ENCODE data around the gene PANK4. TPM values are rescaled to one million over a fixed set of nuclear protein-coding genes. Genes with fewer than 3 reads are reported as not detected.

PANK4 gene
- total and polyA plus RNA-seq, 9 of the 15 experiments (the other 6 are each of a cell fraction or from before 2014, with no cell fraction given) = 0.93 to 55.6 (median 31.5) TPM

DNA sequence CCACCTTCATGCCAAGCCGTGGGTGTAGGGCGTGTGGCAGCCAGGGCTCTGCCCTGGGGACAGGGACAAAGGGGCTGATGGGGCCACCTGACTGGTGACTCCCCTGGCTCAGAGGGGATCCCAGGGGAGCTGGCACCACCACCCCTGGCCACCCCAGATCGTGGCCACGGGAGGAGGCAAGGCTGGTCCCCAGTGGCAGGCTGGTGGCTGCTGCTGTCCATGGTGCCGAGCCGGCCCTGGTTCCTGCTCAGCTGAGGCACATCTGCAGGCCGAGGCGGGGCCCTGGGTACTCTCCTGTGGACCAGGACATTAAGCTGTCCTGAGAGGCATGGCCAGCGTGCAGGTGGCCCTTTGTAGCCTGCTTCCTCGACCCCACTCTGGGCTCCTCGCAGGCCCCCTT, 43.8 kb downstream of the PANK4 start (continued):
- TF ChIP-seq NFE2 (IDR thresholded peaks at IDR 0.05; ENCODE audit: low read depth) (no peak), PRMT5 (CRISPR knock-in tag; IDR thresholded peaks at IDR 0.05) (peak; percentile 49; the same call in 1 of the 2 replicates)
- TF ChIP-seq, protein P1, sequence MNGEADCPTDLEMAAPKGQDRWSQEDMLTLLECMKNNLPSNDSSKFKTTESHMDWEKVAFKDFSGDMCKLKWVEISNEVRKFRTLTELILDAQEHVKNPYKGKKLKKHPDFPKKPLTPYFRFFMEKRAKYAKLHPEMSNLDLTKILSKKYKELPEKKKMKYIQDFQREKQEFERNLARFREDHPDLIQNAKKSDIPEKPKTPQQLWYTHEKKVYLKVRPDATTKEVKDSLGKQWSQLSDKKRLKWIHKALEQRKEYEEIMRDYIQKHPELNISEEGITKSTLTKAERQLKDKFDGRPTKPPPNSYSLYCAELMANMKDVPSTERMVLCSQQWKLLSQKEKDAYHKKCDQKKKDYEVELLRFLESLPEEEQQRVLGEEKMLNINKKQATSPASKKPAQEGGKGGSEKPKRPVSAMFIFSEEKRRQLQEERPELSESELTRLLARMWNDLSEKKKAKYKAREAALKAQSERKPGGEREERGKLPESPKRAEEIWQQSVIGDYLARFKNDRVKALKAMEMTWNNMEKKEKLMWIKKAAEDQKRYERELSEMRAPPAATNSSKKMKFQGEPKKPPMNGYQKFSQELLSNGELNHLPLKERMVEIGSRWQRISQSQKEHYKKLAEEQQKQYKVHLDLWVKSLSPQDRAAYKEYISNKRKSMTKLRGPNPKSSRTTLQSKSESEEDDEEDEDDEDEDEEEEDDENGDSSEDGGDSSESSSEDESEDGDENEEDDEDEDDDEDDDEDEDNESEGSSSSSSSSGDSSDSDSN (IDR thresholded peaks at IDR 0.05; ENCODE audit: borderline replicate concordance in 1 of 2, low read depth in 2 of 2, low read length in 2 of 2) = 0 out of 4 replicates have a peak, but pooled peaks of 1 of the 2 experiments have one; percentile 12

DNA sequence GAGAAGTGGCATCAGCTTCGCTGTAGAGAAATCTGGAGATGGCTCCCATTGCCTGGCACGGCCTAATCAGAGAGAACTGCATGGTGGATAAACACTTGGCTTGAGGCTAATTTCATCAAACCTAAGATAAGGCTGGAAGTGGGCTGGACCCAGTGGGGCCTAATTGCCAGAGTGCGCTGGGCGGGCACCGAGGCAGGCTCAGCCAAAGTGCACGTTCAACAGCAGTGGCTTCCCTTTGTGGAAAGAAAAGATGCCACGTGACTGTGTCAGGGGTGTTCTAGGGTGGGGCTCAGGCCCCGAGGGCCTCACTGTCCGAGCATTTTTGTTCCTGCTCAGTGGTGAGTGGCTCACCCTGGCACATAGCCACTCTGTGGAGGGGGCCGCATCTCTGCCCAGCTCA, 44.5 kb downstream of the PANK4 start:
- CTCF ChIA-PET (ENCODE audit: low intra/inter-chr PET ratio) = no interaction called here
- WGBS (ENCODE audit: insufficient coverage, low coverage, missing lambda C conversion rate) = 34% methylated on average over 10 of the region's 10 CpGs
- H3K79me2 ChIP-seq (ENCODE audit: control insufficient read depth, insufficient read depth, low read length) = no peaks in the 10 kb centered on the region

More for the DNA sequence above, 44.5 kb downstream of the PANK4 start:
- POLR2A ChIA-PET = no interaction called here
- no peak overlapping the region for H3K4me3 ChIP-seq
- H3K9ac ChIP-seq (ENCODE audit: insufficient read depth in 1 of 2, low read depth in 2 of 2, low read length in 2 of 2) = no peak overlapping the region
- H3K9me1 ChIP-seq (ENCODE audit: control insufficient read depth, insufficient read depth, low read length) = peaks cover 3% of the 10 kb centered on the region
- intact Hi-C loops (cut with micrococcal nuclease) (no loop called here), in situ Hi-C loops (cut with MboI) (no loop called here)
- H3K27me3 ChIP-seq (ENCODE audit: control insufficient read depth in 2 of 2, insufficient read depth in 2 of 2, low read length in 2 of 2) = peaks cover 3 to 39% of the 10 kb centered on the region in 2 experiments; a peak in 3 of 5 replicates
- H4K20me1 ChIP-seq (replicated peaks; ENCODE audit: control insufficient read depth, insufficient read depth, low read length) = peaks cover 19% of the 10 kb centered on the region
- no peak overlapping the region for H3K27ac ChIP-seq (ENCODE audit: extremely low read depth, low read depth, low read length)
- H2AFZ ChIP-seq (ENCODE audit: low read depth, low read length) = no peak overlapping the region
- no peak overlapping the region for H3K4me2 ChIP-seq (ENCODE audit: insufficient read depth, low read length)
- BruUV-seq (replicated peaks) = no TSS peak
- no peaks in the 10 kb centered on the region for H3K9me3 ChIP-seq (replicated peaks; ENCODE audit: control insufficient read depth, insufficient read depth, low read depth, low read length)
- H3K36me3 ChIP-seq (ENCODE audit: control insufficient read depth, insufficient read depth, low read length) = no peaks in the 10 kb centered on the region
- DNase-seq (ENCODE audit: extremely low read depth in 1 of 4, low spot score in 3 of 4) = no peak
- no peak for FAIRE-seq
- H3K4me1 ChIP-seq (replicated peaks in 1 of 2; ENCODE audit: control insufficient read depth in 2 of 2, insufficient read depth in 2 of 2, low read length in 2 of 2) = peaks cover 0 to 76% of the 10 kb centered on the region in 2 experiments; a peak in 3 of 5 replicates
- ATAC-seq = no peak
- TF ChIP-seq, protein P2, sequence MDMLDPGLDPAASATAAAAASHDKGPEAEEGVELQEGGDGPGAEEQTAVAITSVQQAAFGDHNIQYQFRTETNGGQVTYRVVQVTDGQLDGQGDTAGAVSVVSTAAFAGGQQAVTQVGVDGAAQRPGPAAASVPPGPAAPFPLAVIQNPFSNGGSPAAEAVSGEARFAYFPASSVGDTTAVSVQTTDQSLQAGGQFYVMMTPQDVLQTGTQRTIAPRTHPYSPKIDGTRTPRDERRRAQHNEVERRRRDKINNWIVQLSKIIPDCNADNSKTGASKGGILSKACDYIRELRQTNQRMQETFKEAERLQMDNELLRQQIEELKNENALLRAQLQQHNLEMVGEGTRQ (CRISPR knock-in tag; IDR thresholded peaks at IDR 0.05) = 0 out of 2 replicates have a peak, but pooled peaks have one; percentile 7
- TF ChIP-seq, protein P3, sequence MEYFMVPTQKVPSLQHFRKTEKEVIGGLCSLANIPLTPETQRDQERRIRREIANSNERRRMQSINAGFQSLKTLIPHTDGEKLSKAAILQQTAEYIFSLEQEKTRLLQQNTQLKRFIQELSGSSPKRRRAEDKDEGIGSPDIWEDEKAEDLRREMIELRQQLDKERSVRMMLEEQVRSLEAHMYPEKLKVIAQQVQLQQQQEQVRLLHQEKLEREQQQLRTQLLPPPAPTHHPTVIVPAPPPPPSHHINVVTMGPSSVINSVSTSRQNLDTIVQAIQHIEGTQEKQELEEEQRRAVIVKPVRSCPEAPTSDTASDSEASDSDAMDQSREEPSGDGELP (CRISPR knock-in tag; IDR thresholded peaks at IDR 0.05; ENCODE audit: borderline replicate concordance) = no peak
- TF ChIP-seq TFE3 (CRISPR knock-in tag; IDR thresholded peaks at IDR 0.05) = 0 out of 2 replicates have a peak, but pooled peaks have one; percentile 1
- TF ChIP-seq ZNF583 (CRISPR knock-in tag; IDR thresholded peaks at IDR 0.05) = no peak
